ENCODE results near the gene KIF5C. TPM values are rescaled to one million over a fixed set of nuclear protein-coding genes. Genes with fewer than 3 reads are reported as not detected.

The KIF5C gene
- total and polyA plus RNA-seq, 2 of the 13 experiments (the other 11 are each of a cell fraction or from before 2014, with no cell fraction given): 0.15 to 0.20 TPM

DNA sequence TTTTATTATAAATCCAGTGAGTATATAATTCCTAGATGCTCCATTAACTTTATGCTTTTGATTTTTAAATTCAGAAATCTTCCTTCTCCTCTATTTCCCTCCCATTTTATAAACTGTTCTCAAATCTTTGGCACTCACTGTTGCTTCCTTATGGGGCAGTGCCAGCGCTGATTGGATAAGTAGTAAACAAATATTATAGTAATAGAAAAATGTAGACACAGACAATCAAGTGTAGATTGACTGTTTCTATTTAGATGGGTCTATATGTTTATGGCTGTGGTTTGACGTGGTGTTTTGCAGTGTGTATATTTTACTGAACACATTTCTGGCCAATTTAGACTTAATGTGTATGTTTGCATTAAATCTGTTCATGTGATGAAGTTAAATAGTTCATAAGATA is 200.1 kb downstream of the KIF5C start:
- no peak overlapping the region for H3K27ac ChIP-seq (ENCODE audit: extremely low read length, insufficient read depth, low read length)
- no peak for DNase-seq (ENCODE audit: low spot score)
- BruUV-seq (replicated peaks): no TSS peak
- no peaks in the 10 kb centered on the region for H3K4me1 ChIP-seq (ENCODE audit: insufficient read depth, low read length)
- H3K27me3 ChIP-seq (ENCODE audit: control insufficient read depth in 1 of 2, insufficient read depth in 2 of 2, low read length in 2 of 2): peaks cover 0 to 17% of the 10 kb centered on the region in 2 experiments; a peak in 2 of 5 replicates
- H3K79me2 ChIP-seq (ENCODE audit: insufficient read depth, low read length): no peaks in the 10 kb centered on the region
- H3K4me2 ChIP-seq (ENCODE audit: low read depth, low read length): no peak overlapping the region
- FAIRE-seq: no peak
- no peaks in the 10 kb centered on the region for H4K20me1 ChIP-seq (ENCODE audit: insufficient read depth, low read length)
- in situ Hi-C loops (cut with HindIII; ENCODE audit: extremely low pct_ligation_motif_present, low pct_unique_long_range_greater_than_20kb) (no loop called here), intact Hi-C loops (cut with micrococcal nuclease; ENCODE audit: unreplicated experiment) (no loop called here)
- CTCF ChIA-PET (ENCODE audit: low intra/inter-chr PET ratio, low total read pairs): no interaction called here
- POLR2A ChIA-PET: no interaction called here
- no peak for ATAC-seq
- H2AFZ ChIP-seq (ENCODE audit: low read length): no peak overlapping the region
- H3K9me3 ChIP-seq (ENCODE audit: low read length): no peaks in the 10 kb centered on the region
- H3K4me3 ChIP-seq (replicated peaks in 1 of 3; ENCODE audit: insufficient read depth in 1 of 3, low read depth in 2 of 3, low read length in 3 of 3): no peak overlapping the region
- H3K36me3 ChIP-seq (replicated peaks in 1 of 2; ENCODE audit: control insufficient read depth in 1 of 2, insufficient read depth in 2 of 2, low read length in 2 of 2): no peaks in the 10 kb centered on the region
- 18% methylated on average over 2 of the region's 2 CpGs for WGBS (ENCODE audit: low lambda C conversion rate)
- H3K9ac ChIP-seq (ENCODE audit: insufficient read depth, low read depth, low read length): no peak overlapping the region
- TF ChIP-seq, protein P1, sequence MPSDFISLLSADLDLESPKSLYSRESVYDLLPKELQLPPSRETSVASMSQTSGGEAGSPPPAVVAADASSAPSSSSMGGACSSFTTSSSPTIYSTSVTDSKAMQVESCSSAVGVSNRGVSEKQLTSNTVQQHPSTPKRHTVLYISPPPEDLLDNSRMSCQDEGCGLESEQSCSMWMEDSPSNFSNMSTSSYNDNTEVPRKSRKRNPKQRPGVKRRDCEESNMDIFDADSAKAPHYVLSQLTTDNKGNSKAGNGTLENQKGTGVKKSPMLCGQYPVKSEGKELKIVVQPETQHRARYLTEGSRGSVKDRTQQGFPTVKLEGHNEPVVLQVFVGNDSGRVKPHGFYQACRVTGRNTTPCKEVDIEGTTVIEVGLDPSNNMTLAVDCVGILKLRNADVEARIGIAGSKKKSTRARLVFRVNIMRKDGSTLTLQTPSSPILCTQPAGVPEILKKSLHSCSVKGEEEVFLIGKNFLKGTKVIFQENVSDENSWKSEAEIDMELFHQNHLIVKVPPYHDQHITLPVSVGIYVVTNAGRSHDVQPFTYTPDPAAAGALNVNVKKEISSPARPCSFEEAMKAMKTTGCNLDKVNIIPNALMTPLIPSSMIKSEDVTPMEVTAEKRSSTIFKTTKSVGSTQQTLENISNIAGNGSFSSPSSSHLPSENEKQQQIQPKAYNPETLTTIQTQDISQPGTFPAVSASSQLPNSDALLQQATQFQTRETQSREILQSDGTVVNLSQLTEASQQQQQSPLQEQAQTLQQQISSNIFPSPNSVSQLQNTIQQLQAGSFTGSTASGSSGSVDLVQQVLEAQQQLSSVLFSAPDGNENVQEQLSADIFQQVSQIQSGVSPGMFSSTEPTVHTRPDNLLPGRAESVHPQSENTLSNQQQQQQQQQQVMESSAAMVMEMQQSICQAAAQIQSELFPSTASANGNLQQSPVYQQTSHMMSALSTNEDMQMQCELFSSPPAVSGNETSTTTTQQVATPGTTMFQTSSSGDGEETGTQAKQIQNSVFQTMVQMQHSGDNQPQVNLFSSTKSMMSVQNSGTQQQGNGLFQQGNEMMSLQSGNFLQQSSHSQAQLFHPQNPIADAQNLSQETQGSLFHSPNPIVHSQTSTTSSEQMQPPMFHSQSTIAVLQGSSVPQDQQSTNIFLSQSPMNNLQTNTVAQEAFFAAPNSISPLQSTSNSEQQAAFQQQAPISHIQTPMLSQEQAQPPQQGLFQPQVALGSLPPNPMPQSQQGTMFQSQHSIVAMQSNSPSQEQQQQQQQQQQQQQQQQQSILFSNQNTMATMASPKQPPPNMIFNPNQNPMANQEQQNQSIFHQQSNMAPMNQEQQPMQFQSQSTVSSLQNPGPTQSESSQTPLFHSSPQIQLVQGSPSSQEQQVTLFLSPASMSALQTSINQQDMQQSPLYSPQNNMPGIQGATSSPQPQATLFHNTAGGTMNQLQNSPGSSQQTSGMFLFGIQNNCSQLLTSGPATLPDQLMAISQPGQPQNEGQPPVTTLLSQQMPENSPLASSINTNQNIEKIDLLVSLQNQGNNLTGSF (CRISPR knock-in tag; IDR thresholded peaks at IDR 0.05): no peak
- TF ChIP-seq ZNF550 (CRISPR knock-in tag; IDR thresholded peaks at IDR 0.05; ENCODE audit: borderline replicate concordance) (no peak), ATF1 (CRISPR knock-in tag; IDR thresholded peaks at IDR 0.05) (no peak), CCDC6 (CRISPR knock-in tag; IDR thresholded peaks at IDR 0.05) (no peak), NPAS2 (CRISPR knock-in tag; IDR thresholded peaks at IDR 0.05; ENCODE audit: borderline replicate concordance) (no peak), ZNF383 (CRISPR knock-in tag; IDR thresholded peaks at IDR 0.05; ENCODE audit: borderline replicate concordance) (no peak), ZC3H13 (CRISPR knock-in tag; IDR thresholded peaks at IDR 0.05) (no peak), KDM4B (CRISPR knock-in tag; IDR thresholded peaks at IDR 0.05) (no peak), NR3C1 (CRISPR knock-in tag; IDR thresholded peaks at IDR 0.05) (no peak), HIVEP1 (CRISPR knock-in tag; IDR thresholded peaks at IDR 0.05) (no peak), GTF2F1 (IDR thresholded peaks at IDR 0.05; ENCODE audit: low read length) (no peak)
- TF ChIP-seq, protein P2, sequence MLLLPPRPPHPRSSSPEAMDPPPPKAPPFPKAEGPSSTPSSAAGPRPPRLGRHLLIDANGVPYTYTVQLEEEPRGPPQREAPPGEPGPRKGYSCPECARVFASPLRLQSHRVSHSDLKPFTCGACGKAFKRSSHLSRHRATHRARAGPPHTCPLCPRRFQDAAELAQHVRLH (CRISPR knock-in tag; IDR thresholded peaks at IDR 0.05; ENCODE audit: borderline replicate concordance, low read depth): no peak
- TF ChIP-seq, protein P3, sequence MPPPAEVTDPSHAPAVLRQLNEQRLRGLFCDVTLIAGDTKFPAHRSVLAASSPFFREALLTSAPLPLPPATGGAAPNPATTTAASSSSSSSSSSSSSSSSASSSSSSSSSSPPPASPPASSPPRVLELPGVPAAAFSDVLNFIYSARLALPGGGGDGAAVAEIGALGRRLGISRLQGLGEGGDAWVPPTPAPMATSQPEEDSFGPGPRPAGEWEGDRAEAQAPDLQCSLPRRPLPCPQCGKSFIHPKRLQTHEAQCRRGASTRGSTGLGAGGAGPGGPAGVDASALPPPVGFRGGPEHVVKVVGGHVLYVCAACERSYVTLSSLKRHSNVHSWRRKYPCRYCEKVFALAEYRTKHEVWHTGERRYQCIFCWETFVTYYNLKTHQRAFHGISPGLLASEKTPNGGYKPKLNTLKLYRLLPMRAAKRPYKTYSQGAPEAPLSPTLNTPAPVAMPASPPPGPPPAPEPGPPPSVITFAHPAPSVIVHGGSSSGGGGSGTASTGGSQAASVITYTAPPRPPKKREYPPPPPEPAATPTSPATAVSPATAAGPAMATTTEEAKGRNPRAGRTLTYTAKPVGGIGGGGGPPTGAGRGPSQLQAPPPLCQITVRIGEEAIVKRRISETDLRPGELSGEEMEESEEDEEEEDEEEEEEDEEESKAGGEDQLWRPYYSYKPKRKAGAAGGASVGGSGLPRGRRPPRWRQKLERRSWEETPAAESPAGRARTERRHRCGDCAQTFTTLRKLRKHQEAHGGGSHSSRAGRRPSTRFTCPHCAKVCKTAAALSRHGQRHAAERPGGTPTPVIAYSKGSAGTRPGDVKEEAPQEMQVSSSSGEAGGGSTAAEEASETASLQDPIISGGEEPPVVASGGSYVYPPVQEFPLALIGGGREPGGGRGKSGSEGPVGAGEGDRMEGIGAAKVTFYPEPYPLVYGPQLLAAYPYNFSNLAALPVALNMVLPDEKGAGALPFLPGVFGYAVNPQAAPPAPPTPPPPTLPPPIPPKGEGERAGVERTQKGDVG (CRISPR knock-in tag; IDR thresholded peaks at IDR 0.05; ENCODE audit: borderline replicate concordance): no peak
- TF ChIP-seq, protein P4, sequence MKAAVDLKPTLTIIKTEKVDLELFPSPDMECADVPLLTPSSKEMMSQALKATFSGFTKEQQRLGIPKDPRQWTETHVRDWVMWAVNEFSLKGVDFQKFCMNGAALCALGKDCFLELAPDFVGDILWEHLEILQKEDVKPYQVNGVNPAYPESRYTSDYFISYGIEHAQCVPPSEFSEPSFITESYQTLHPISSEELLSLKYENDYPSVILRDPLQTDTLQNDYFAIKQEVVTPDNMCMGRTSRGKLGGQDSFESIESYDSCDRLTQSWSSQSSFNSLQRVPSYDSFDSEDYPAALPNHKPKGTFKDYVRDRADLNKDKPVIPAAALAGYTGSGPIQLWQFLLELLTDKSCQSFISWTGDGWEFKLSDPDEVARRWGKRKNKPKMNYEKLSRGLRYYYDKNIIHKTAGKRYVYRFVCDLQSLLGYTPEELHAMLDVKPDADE (CRISPR knock-in tag; IDR thresholded peaks at IDR 0.05): no peak
